Neural progenitor cell (in vitro differentiated cells): Measurements from ENCODE around the gene HSPA1A.
"Not testable (repeated sequence)": the region's sequence is repeated elsewhere in the genome, so short reads cannot be mapped to it uniquely, and the experiment has no call there.

Experiments used
- EZH2 ChIP-seq: fragments of 200-600 bp; sonication (generic); IDR thresholded peaks from 2 replicates; pipeline ENCODE4 v1.6.1; 2017; ENCODE audit warnings: antibody characterized with exemption, mild to moderate bottlenecking, moderate library complexity
- EZH2phosphoT487 ChIP-seq: fragments of 200-600 bp; sonication (generic); IDR thresholded peaks from 2 replicates; pipeline ENCODE4 v1.6.1; 2017; ENCODE audit warnings: antibody characterized with exemption
- TF ChIP-seq, protein P1 (sequence below): fragments of 200-600 bp; sonication (generic); IDR thresholded peaks from 2 replicates; pipeline ENCODE4 v1.5.1; 2017; ENCODE audit warnings: antibody characterized with exemption, mild to moderate bottlenecking

GRCh38 chr6:31801031-31801927, 14.1 kb upstream of the HSPA1A start:
- TF ChIP-seq, protein P1, sequence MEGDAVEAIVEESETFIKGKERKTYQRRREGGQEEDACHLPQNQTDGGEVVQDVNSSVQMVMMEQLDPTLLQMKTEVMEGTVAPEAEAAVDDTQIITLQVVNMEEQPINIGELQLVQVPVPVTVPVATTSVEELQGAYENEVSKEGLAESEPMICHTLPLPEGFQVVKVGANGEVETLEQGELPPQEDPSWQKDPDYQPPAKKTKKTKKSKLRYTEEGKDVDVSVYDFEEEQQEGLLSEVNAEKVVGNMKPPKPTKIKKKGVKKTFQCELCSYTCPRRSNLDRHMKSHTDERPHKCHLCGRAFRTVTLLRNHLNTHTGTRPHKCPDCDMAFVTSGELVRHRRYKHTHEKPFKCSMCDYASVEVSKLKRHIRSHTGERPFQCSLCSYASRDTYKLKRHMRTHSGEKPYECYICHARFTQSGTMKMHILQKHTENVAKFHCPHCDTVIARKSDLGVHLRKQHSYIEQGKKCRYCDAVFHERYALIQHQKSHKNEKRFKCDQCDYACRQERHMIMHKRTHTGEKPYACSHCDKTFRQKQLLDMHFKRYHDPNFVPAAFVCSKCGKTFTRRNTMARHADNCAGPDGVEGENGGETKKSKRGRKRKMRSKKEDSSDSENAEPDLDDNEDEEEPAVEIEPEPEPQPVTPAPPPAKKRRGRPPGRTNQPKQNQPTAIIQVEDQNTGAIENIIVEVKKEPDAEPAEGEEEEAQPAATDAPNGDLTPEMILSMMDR: not testable (repeated sequence)
- TF ChIP-seq EZH2, EZH2phosphoT487: not testable (repeated sequence)
